ENCODE measurements around the gene STRN3.
"Not testable (repeated sequence)": the region's sequence is repeated elsewhere in the genome, so short reads cannot be mapped to it uniquely, and the experiment has no call there.

Gene STRN3

DNA sequence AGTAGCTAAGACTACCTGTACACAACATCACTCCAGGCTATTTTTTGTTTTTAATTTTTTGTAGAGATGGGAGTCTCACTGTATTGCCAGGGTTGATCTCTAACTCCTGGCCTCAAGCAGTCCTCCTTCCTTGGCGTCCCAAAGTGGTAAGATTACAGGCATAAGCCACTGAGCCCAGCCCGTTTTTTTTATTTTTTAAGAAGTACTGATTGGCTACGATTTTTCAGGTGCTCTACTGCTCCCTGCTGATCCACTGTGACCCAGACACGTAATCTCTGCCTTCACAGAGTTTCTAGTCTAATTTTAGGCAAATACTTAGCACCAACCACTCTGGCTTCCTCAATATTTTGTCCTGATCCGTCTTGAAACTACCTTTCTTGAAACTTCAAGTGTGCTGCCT lies 4.3 kb upstream of the STRN3 start:
- DNase-seq = no peak

DNA sequence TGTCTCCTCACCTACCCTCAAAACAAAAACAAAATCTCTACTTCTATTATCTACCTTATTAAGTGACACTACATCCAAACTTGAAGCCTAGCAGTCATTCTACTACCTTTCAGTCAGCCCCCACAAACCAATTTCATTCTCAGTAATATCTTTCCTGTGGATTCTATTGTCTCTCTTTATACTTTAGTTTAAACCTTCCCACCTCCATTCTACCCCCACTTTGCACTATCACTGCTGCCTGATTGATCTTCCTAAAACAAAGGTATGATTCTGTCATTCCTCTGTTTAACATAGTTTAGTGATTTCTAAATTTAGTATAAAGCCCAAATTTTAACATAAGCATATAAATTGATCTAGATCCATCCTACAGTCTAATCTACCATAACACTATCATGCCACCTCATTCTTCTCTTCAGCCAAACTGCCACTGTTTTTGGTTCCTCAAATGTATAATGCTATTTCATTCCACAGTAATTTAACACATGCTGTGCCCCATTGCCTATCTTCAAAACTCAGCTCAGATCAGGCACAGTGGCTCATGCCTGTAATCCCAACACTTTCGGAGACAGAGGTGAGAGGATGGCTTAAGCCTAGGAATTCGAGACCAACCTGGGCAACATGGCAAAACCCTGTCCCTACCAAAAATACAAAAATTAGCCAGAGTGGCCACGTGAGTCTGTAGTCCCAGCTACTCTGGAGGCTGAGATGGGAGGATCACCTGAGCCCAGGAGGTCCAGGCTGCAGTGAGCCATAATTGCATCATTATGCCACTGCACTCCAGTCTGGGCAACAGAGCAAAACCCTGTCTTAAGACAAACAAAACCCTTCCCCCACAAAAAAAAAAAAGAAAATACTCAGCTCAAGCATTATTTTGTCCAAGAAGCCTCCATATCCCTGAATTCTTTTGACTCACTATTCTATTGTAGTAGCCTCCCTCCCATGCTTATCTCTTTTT lies 3.1 kb upstream of the STRN3 start:
- DNase-seq = no peak

DNA sequence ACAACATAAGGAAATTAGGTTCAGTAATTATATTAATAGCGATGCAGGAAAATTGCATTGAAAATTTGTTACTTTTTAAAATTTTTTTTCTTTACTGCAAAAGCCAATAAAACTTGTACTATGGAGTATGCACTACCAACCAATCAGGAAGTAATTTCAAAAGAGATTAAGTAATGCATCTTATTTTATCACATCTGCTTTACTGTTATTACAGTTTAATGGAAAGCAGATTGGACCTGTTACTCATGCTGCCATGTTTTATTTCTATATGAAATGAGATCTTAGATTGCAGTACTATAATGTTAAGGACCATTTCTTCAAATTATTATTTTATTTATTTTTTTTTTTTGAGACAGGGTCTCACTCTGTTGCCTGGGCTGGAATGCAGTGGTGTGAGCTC lies 1.7 kb upstream of the STRN3 start:
- no peak for DNase-seq

DNA sequence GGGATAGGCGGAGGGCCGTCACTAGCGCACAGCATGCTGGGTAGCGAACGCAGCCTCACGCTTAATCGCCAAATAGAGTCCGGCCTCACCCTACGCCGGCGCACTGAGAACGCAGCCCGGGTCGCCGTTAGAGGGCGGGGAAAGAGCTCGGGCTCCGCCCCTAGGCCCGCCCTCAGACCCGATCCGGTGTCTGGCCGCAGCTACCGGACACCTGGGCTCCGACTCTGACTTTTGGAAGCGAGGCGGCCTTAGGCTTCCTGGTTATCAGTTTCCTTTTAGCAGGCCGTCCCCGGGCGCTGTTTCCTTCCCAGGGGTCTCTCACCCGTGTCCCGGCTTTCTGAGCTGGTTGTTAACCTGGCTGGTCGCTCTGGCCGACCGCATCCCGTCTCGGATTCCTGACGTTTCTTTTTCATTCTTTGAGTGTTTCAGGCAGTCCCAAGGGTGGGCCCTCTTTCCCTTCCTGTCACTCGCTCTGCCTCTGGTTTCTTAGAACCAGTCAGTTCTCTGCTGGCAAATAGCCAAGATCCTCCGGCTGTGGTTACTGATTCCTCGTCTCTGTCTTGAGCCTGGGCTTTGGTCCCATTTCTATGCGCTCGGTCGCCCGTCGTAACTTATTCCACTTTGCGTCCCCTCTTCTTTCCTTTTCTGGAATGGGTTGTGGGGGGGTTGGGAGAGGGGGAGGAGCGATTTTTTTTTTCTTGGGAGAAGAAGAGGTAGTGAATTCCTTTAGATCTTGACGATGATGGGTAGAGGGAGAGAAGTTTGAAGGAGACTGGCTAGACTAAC lies 464 bp upstream of the STRN3 start:
- peak; percentile 91 for DNase-seq

DNA sequence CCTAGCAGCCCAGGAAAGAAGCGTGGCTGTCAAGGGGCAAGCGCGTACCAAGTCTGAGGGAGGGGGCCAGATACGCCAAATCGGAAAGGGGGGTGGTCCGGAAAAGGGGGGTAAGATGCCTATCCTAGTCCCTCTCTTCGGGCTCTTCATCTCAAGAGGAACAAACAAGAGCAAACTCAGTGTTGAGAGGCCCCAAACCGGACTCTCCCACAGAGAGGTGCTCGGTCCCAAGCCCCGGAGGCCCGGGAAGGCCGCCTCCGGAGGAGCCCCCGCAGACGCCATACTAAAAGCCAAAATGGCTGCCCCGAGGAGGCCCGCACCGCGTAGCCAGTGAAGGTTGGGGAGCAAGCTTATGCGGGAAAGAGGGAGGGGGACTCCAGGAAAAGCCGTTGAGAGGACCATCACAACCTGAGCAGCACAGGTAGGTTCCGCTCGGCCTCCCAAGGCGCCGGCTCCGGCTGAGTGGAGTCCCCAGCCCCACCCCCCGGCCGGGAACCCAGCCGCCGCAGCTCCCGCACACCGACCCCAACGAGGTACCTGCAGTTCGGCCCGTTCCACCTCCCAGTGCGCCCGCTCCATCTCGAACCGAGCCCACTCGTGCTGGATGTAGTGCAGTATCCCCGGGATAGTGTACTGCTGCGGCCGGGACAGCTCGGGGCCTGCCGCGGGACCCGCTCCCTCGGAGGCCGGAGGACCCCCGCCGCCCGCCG lies 657 bp downstream of the STRN3 start, which contains the start of gene AP4S1:
Gene AP4S1, plus strand, starts transcription at position 283 of the 710 bp plus-strand sequence. CDS start 40,548 bp downstream, outside the sequence.
- no peak for DNase-seq

DNA sequence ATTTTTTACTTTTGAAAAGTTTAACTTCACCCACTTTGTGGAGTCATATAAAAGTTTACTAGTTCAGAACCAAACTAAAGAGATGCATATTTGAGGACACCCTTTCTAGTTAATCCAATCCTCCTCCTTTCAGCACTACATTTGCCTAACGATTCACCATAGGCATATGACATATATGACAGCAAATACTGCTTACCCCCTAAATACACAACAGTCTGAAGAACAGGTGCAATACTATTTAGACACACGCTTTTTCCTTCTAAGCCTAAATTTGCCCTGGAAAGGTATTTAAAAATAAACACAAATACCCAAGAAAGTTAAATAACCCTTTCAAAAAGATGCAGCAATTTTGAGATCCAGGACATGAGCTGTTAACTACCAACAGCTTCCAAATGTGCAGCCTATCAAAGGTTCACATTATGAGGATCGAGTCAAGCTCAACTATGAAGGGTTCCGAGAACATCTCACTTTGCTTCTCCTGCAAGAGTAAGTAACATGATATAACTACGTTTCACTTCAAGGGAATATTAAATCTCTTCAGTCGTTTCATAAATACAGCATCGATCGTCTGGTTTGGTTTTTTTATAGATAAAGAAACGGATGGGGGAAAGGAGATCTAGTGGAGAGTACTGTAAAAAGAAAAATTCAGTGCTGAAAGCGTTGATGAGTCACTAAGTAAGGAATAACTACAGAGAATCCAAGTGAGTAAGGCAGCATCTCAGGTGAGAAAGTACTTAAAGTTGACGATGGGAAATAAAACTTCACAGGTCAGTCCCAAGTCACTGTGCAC lies 1.4 kb downstream of the STRN3 start:
- no peak for DNase-seq

DNA sequence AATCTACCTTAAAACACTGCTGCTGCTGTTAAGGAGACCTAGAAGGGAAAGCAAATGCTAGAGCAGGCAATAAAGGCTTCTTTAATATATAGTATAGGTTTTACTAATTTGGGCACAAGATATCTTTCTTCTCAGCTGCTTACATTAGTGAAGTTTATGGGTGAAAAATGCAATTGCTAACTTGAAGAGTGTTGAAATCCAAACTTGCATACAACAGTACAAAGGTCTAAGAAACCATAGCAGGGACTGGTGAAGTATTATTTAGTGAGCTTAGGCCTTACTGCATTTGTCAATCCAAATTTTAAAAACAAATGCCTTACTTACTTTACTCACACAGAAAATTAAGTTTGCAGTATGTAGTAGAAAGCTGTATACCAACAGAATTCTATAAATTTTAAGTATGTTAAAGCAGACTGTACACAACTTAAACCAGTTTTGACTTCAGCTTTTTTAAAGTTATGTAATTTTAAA lies 2.1 kb downstream of the STRN3 start:
- DNase-seq = no peak

DNA sequence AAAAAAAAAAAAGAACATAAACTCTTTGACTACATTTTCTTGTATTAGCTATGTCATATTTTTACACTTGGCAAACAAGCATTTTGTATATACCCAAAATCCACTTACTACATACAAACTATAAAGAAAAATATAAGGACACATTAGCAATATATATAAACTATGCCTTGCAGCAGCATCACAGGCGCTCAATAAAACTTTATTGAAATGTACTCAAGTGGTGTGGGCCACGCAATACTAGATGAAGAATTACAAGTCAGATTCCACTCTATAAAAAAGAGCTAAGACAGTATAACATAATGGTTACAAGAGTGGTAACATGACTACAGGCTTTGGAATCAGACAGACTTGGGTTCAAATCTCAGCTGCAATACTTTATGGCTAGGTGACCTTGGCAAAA lies 3.8 kb downstream of the STRN3 start:
- no peak for DNase-seq

DNA sequence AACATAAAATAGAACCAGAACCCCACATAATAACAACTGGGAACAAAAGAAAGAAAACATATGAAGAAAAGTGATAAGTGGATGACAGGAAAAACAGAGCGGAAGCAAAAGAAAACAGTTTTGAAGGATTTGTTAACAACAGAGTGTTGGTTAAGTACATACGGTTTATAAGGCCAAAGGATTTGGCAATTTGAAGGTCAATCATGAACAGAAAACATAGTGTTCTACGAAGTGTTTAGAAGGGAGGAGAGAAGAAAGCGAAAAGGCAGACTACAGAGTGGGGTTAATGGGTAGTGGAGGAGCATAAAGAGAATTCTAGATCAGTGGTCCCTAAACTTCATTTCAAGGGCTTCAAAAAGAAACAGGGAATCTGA lies 4.6 kb downstream of the STRN3 start:
- DNase-seq = no peak

DNA sequence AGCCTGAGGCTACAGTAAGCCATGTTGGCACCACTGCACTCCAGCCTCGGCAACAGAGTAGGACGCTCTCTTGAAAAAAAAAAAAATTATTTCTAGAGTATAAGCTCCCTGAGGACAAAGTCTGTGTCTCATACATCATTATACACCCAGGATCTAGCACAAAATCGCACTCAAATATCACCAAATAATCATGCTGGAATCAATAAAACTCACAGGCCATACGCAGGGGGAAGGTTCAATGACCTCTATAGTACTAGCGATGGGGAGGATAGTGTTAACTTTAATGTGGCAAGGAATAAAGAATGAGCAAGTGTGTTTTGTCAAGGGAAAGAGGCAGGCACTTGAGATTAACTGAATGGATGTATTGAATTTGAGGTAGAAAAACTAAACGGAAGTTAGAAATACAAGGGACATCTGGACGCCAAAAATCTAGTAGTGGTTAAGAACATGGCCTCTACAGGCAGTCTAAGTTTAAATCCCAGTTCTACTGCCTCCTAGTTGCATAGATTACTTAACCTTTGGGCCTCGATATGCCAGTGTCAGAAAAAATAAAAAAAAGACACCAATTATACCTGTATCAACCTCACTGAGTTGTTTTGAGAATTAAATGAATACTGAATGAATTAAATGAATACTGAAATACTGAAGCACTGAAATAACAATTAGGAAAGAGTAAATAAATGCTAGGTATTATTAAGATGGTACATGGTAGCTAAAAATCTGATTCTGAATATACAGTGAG lies 5.2 kb downstream of the STRN3 start:
- DNase-seq = no peak

DNA sequence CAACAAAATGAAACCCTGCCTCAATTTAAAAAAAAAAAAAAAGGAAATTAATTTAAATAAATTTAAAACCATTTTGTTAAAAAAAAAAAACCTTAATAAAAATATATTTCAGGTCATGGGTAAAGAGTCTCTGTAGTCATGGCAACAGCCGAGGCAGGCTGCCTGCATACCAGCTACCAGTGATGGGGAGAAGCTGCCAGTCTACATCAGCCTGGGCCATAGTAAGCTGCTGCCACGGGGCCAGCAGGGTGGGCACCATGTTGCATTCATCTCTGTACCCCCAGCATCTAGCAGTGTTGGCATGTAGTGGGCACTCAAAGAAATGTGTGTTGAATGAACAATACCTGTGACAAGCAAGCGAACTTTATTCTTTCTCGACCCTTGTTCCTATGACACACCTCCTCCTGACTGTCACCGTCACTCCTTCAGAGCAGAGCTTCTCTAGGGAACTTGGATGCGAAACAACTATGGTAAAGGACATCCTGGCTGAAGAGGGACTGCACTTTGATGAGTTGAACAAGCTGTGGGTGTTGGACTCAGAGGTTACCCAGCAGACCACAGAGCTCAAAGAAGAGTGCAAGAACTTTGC lies 8.0 kb downstream of the STRN3 start:
- DNase-seq = no peak

DNA sequence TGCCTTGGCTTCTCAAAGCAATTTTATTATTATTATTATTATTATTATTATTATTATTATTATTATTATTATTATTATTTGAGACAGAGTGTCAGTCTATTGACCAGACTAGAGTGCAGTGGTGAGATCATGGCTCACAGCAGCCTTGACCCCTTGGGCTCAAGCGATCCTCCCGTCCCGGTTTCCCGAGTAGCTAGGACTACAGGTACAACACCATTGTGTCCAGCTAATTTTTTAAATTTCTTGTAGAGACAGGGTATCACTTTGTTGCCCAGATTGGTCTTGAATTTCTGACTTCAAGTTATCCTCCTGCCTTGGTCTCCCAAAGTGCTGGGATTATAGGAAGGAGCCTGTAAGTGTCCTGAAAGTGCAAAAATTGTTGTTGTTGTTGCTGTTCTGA lies 12.3 kb downstream of the STRN3 start:
- no peak for DNase-seq

DNA sequence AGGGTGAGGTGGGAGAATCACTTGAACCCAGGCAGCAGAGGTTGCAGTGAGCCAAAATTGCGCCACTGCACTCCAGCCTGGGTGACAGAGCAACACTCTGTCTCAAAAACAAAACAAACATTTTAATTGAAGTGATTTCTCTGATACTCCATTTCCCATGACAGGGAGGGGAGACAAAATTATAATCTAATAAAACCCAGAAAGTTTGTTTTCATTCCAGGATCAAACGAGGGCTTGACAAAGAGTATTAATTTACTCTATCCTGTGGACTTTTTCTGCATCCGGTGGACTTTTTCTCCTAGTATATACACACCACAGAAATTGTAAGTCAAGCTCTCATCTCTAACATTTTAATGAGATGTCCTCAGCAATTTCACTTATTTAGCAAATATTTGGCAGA lies 15.2 kb downstream of the STRN3 start:
- no peak for DNase-seq

DNA sequence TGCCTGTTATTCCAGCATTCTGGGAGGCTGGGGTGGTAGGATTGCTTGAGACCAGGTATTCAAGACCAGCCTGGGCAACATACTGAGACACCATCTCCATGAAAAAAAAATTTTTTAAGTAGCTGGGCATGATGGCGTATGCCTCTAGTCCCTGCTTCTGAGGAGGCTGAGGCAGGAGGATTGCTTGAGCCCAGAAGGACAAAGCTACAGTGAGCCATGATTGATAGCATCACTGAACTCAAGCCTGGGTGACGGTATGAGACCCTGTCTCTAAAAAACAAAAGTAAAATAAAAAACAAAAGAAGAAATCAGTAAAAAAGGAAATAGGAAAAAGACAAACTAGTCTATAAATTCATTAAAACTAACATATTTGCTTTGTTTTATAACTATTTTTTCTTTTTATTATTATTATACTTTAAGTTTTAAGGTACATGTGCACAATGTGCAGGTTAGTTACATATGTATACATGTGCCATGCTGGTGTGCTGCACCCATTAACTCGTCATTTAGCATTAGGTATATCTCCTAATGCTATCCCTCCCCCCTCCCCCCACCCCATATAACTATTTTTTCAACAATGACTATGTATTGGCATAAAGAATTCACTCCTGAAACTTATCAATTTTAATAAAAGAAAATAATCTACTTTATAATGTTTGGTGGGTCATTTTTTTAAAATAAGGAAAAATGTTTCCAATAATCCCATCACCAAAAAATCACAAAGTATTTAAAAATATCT lies 16.2 kb downstream of the STRN3 start:
- no peak for DNase-seq

DNA sequence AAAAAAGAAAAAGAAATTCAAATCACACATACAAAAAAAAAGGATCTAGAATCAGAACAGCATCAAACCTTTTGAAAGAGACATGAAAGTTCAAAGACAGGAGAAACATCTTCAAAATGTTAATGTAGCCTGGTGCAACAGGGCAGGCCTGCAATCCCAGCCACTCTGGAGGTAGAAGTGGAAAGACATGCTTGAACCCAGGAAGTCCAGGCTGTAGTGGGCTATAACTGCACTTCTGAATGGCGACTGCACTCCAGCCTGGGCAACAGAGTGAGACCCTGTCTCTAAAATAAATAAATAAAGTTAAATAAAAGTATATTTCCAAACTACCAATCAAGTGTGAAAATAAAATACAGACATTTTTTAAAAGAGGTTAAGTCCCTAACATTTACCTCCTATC lies 19.5 kb downstream of the STRN3 start:
- no peak for DNase-seq

DNA sequence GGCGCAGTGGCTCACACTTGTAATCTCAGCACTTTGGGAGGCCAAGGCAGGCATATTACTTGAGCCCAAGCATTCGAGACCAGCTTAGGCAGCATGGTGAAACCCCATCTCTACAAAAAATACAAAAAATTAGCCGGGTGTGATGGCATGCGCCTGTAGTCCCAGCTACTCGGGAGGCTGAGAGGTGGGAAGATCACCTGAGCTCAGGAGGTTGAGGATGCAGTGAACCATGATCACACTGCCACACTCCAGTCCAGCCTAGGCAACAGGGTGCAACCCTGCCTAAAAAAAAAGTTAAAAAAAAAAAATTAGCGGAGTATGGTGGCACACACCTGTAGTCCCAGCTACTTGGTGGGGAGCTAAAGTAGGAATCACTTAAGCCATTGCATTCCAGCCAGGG lies 22.2 kb downstream of the STRN3 start:
- DNase-seq = not testable (repeated sequence)

DNA sequence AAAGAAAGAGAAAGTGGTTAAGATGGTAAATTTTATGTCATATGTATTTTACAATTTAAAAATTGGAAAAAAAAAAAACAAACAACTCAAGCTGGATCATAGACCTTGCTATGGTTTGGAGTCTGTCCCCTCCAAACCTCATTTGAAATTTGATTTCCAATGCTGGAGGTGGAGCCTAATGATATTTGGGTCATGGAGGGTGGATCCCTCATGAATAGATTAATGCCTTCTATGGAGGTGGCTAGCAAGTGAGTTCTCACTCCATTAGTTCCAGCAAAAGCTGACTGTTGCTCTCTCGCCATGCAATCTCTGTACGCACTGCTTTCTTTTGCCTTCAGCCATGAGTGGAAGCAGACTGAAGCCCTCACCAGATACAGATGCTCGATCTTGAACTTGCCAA lies 22.9 kb downstream of the STRN3 start:
- DNase-seq = no peak

DNA sequence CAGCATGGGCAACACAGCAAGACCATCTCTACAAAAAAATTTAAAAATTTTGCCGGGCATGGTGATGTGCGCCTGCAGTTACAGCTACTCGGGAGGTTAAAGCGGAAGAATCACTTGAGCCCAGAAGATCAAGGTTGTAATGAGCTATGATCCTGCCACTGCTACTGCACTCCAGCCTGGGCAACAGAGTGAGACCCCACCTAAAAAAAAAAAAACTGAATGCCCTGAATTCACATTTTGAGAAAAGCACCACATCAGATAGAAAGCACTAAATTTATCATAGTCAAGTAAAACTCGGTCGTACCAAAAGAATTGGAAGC lies 24.9 kb downstream of the STRN3 start:
- DNase-seq = no peak

DNA sequence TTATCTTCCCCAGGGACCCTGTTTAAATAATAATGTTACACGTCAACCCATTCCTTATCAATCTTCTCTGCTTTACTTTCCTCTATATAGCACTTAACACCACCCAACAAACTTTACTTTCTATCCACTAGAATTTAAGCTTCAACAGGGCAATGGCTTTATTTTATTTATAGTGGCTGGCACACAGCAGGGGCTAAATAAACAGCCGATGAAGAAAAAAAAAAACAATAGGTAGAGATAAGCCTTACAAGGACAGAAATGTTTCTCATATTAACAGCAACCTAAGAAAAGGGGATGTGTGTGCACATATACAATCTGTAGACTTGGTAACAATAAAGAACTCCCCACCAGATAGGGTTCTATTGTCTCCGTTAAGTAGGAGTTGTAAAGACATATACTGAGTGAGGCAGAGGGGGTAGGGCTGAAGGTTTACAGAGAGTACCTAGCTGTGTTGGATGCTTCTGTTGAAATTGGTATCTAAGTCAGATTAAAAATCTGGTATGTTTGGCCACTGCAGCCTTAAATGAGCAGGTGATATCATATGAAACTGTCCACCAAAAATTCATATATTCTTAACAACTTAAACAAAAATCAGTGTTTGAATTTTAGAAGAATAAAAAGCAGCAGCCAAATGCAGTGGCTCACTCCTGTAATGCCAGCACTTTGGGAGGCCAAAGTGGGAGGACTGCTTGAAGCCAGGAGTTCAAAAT lies 25.4 kb downstream of the STRN3 start:
- no peak for DNase-seq

Data from MV-4-11 (cell line).